ENCODE measurements around the gene RBP2.

Gene RBP2

DNA sequence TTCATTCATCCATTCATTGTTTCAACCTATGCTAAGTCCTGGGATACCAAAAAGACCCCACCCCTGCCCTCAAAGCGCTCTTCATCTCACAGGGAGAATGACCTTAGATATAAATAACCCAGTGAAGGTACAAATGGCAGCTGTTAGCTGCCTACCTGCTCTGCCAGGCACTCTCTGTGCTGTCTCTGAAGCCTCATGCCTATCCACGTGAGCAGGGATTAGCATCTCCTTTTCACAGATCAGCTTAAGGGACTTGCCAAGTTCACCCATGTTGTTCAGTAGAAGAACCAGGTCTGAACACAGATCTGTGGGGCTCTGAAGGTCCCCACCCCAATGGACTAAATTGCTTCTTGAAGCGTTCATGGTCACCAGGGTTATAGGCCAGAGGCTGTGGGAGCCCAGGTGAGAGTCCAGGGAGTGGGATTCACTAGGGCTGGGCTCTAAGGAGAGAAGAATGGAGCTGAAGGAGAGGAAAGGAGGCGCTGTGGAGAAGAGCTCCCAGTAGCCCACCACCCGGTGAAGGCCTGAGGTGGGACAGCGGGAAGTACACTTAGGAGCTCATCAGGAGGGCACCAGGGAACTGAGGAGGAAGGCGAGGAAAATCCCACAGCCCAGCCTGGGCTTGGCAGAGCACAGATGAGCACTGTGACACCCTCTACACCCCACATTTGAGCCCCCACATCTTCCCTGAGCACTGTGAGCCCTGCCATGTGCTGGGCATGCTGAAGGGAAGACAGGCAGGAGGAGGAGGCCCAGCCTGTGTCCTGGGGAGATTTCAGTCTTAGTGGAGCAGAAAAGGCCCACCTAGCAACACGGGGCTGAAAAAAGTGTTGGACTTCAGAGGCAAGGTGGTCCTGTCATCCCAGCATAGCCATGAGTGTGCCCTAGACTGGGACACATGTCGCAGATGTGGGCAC is 42.9 kb upstream of the RBP2 start:
- H3K4ac ChIP-seq (ENCODE audit: low read depth, low read length): no peak overlapping the region
- H3K79me1 ChIP-seq (ENCODE audit: low read length): no peaks in the 10 kb centered on the region
- no peak overlapping the region for H2BK5ac ChIP-seq (ENCODE audit: low read depth, low read length, poor library complexity)
- no peak overlapping the region for H4K8ac ChIP-seq (ENCODE audit: low read depth, low read length)
- H3K4me1 ChIP-seq (ENCODE audit: control insufficient read depth in 1 of 2, insufficient read depth in 2 of 2, low read length in 2 of 2): no peaks in the 10 kb centered on the region
- H3K23ac ChIP-seq (ENCODE audit: low read length): no peak overlapping the region
- no peak overlapping the region for H4K12ac ChIP-seq (ENCODE audit: low read depth, low read length)
- no peak for DNase-seq
- H2AFZ ChIP-seq (ENCODE audit: insufficient read depth, low read length, poor library complexity): no peak overlapping the region
- WGBS (ENCODE audit: extremely low coverage, insufficient coverage, insufficient read length): no CpG with 5 or more reads among the region's 9 CpGs
- no peak overlapping the region for H3K14ac ChIP-seq (ENCODE audit: low read length)
- H3K4me2 ChIP-seq (ENCODE audit: low read length): no peak overlapping the region
- H3K27ac ChIP-seq (ENCODE audit: low read depth, low read length): no peak overlapping the region
- no peaks in the 10 kb centered on the region for H3K36me3 ChIP-seq (ENCODE audit: control insufficient read depth in 1 of 2, insufficient read depth in 2 of 2, low read length in 2 of 2)
- H3K18ac ChIP-seq (ENCODE audit: low read length): no peak overlapping the region
- no peak overlapping the region for H2BK12ac ChIP-seq (ENCODE audit: low read length)
- no peak overlapping the region for H4K91ac ChIP-seq (ENCODE audit: low read depth, low read length)
- H3K27me3 ChIP-seq (ENCODE audit: insufficient read depth, low read length): no peaks in the 10 kb centered on the region
- H3K79me2 ChIP-seq (ENCODE audit: control insufficient read depth, insufficient read depth, low read length, poor library complexity): no peaks in the 10 kb centered on the region
- no peak overlapping the region for H3K4me3 ChIP-seq (ENCODE audit: low read depth, low read length)
- H3K9ac ChIP-seq (ENCODE audit: low read length): no peak overlapping the region
- no peaks in the 10 kb centered on the region for H3K9me3 ChIP-seq (ENCODE audit: insufficient read depth, low read depth, low read length)
- no peak overlapping the region for H2AK5ac ChIP-seq (ENCODE audit: low read length)
- no peak overlapping the region for H2BK120ac ChIP-seq (ENCODE audit: insufficient read depth, low read length, poor library complexity)

DNA sequence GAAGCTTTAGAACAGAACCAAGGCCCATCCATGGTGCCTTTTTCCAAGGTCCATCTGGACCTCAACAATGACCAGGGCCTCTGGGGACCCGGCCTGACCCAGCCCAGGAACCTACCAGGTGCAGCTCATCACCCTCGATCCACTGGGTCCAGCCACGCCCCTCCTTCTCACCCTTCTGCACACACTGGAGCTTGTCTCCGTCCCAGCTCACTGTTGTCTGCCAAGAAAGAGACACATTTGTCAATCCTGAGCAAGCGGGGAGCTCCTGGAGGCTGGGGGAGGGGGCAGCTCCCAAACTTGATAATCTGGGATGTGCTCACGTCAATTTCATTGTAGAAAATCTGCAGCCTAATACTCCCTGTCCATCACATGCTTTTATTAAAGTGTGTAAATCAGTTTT is 42.0 kb upstream of the RBP2 start:
- no peak overlapping the region for H3K23ac ChIP-seq (ENCODE audit: low read length)
- no peaks in the 10 kb centered on the region for H3K27me3 ChIP-seq (ENCODE audit: insufficient read depth, low read length)
- no CpG with 5 or more reads among the region's 6 CpGs for WGBS (ENCODE audit: extremely low coverage, insufficient coverage, insufficient read length)
- no peak overlapping the region for H3K4me3 ChIP-seq (ENCODE audit: low read depth, low read length)
- H3K36me3 ChIP-seq (ENCODE audit: control insufficient read depth in 1 of 2, insufficient read depth in 2 of 2, low read length in 2 of 2): no peaks in the 10 kb centered on the region
- H2BK120ac ChIP-seq (ENCODE audit: insufficient read depth, low read length, poor library complexity): no peak overlapping the region
- no peak overlapping the region for H4K12ac ChIP-seq (ENCODE audit: low read depth, low read length)
- H3K9me3 ChIP-seq (ENCODE audit: insufficient read depth, low read depth, low read length): no peaks in the 10 kb centered on the region
- no peak overlapping the region for H3K9ac ChIP-seq (ENCODE audit: low read length)
- no peak overlapping the region for H2BK12ac ChIP-seq (ENCODE audit: low read length)
- no peaks in the 10 kb centered on the region for H3K79me2 ChIP-seq (ENCODE audit: control insufficient read depth, insufficient read depth, low read length, poor library complexity)
- no peaks in the 10 kb centered on the region for H3K79me1 ChIP-seq (ENCODE audit: low read length)
- no peak overlapping the region for H2BK5ac ChIP-seq (ENCODE audit: low read depth, low read length, poor library complexity)
- H3K14ac ChIP-seq (ENCODE audit: low read length): no peak overlapping the region
- no peaks in the 10 kb centered on the region for H3K4me1 ChIP-seq (ENCODE audit: control insufficient read depth in 1 of 2, insufficient read depth in 2 of 2, low read length in 2 of 2)
- H4K8ac ChIP-seq (ENCODE audit: low read depth, low read length): no peak overlapping the region
- no peak overlapping the region for H3K27ac ChIP-seq (ENCODE audit: low read depth, low read length)
- H2AFZ ChIP-seq (ENCODE audit: insufficient read depth, low read length, poor library complexity): no peak overlapping the region
- no peak overlapping the region for H4K91ac ChIP-seq (ENCODE audit: low read depth, low read length)
- H3K4me2 ChIP-seq (ENCODE audit: low read length): no peak overlapping the region
- DNase-seq: no peak
- H3K18ac ChIP-seq (ENCODE audit: low read length): no peak overlapping the region
- H3K4ac ChIP-seq (ENCODE audit: low read depth, low read length): no peak overlapping the region
- no peak overlapping the region for H2AK5ac ChIP-seq (ENCODE audit: low read length)

DNA sequence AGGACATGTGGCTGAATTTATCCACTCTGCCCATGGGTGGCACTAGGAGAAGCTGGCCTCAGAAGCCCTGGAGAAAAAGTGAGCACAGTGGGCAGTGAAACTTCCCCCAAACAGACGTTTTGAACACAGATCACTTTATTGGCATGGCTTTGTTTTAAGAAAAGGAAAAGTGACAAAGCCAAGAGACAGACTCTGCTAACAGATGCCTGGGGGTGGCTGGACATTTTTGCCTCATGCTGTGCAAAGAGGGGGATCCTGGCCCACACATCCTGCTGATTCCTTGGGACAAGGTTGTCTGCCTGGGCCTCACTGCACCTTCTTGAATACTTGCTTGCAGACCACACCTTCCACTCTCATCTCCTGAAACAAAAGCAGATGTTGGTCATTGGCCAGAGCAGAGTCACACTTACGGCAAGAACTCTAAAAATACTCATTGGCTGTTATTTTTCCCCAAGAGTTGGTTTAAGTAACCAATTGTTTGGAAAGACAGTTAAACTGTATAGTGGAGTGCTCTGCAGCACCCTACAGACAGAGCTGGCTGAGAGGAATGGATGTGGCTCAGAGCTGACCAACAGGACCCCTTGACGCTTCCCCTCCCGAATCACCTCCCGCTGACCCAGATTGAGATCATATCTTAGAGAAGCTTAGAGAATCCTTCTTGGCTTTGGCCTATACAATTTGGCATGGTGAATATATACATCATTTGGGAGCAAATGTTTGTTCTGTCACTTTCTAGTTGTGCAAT is 41.2 kb upstream of the RBP2 start:
- Histone ChIP-seq H3K14ac (ENCODE audit: low read length) (no peak overlapping the region), H2BK5ac (ENCODE audit: low read depth, low read length, poor library complexity) (no peak overlapping the region), H2BK120ac (ENCODE audit: insufficient read depth, low read length, poor library complexity) (no peak overlapping the region), H3K36me3 (ENCODE audit: control insufficient read depth in 1 of 2, insufficient read depth in 2 of 2, low read length in 2 of 2) (no peaks in the 10 kb centered on the region), H3K4me3 (ENCODE audit: low read depth, low read length) (no peak overlapping the region), H3K18ac (ENCODE audit: low read length) (no peak overlapping the region), H4K91ac (ENCODE audit: low read depth, low read length) (no peak overlapping the region), H3K79me2 (ENCODE audit: control insufficient read depth, insufficient read depth, low read length, poor library complexity) (no peaks in the 10 kb centered on the region), H3K9me3 (ENCODE audit: insufficient read depth, low read depth, low read length) (no peaks in the 10 kb centered on the region), H3K4me1 (ENCODE audit: control insufficient read depth in 1 of 2, insufficient read depth in 2 of 2, low read length in 2 of 2) (no peaks in the 10 kb centered on the region), H3K4me2 (ENCODE audit: low read length) (no peak overlapping the region), H2AK5ac (ENCODE audit: low read length) (no peak overlapping the region), H3K27ac (ENCODE audit: low read depth, low read length) (no peak overlapping the region), H2AFZ (ENCODE audit: insufficient read depth, low read length, poor library complexity) (no peak overlapping the region), H3K4ac (ENCODE audit: low read depth, low read length) (no peak overlapping the region), H3K79me1 (ENCODE audit: low read length) (no peaks in the 10 kb centered on the region), H3K9ac (ENCODE audit: low read length) (no peak overlapping the region), H3K27me3 (ENCODE audit: insufficient read depth, low read length) (no peaks in the 10 kb centered on the region), H3K23ac (ENCODE audit: low read length) (no peak overlapping the region), H4K12ac (ENCODE audit: low read depth, low read length) (no peak overlapping the region), H4K8ac (ENCODE audit: low read depth, low read length) (no peak overlapping the region), H2BK12ac (ENCODE audit: low read length) (no peak overlapping the region)
- WGBS (ENCODE audit: extremely low coverage, insufficient coverage, insufficient read length): no CpG with 5 or more reads among the region's 5 CpGs
- DNase-seq: no peak

DNA sequence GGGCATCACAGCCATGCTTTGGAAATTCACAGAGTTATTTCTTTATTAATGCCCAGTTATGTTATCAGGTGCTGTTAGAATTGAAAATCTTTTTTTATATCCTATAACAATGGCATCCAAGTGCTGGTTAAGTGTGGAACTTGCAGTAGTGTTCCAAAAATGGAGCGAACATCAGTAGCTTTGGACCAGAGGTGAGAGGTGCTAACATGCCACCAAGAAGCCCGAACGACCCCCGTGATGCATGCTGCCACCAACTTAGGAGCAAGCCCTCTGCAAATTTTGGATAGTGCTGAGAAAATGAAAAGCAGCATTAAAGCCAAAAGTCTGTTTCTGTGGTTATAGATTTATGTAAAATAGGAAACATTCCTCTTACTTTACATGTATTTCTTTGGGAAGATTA is 38.4 kb upstream of the RBP2 start:
- DNase-seq: no peak
- Histone ChIP-seq H2BK12ac (ENCODE audit: low read length) (no peak overlapping the region), H2BK5ac (ENCODE audit: low read depth, low read length, poor library complexity) (no peak overlapping the region), H3K79me1 (ENCODE audit: low read length) (no peaks in the 10 kb centered on the region), H3K4me2 (ENCODE audit: low read length) (no peak overlapping the region), H2AK5ac (ENCODE audit: low read length) (no peak overlapping the region), H3K4me1 (ENCODE audit: control insufficient read depth in 1 of 2, insufficient read depth in 2 of 2, low read length in 2 of 2) (no peaks in the 10 kb centered on the region), H3K23ac (ENCODE audit: low read length) (no peak overlapping the region), H4K91ac (ENCODE audit: low read depth, low read length) (no peak overlapping the region), H3K9ac (ENCODE audit: low read length) (no peak overlapping the region), H4K8ac (ENCODE audit: low read depth, low read length) (no peak overlapping the region), H3K9me3 (ENCODE audit: insufficient read depth, low read depth, low read length) (peaks cover 3% of the 10 kb centered on the region), H4K12ac (ENCODE audit: low read depth, low read length) (no peak overlapping the region), H3K18ac (ENCODE audit: low read length) (no peak overlapping the region), H3K14ac (ENCODE audit: low read length) (no peak overlapping the region), H3K27me3 (ENCODE audit: insufficient read depth, low read length) (no peaks in the 10 kb centered on the region), H3K4me3 (ENCODE audit: low read depth, low read length) (no peak overlapping the region), H2BK120ac (ENCODE audit: insufficient read depth, low read length, poor library complexity) (no peak overlapping the region), H3K79me2 (ENCODE audit: control insufficient read depth, insufficient read depth, low read length, poor library complexity) (no peaks in the 10 kb centered on the region), H3K36me3 (ENCODE audit: control insufficient read depth in 1 of 2, insufficient read depth in 2 of 2, low read length in 2 of 2) (no peaks in the 10 kb centered on the region), H2AFZ (ENCODE audit: insufficient read depth, low read length, poor library complexity) (no peak overlapping the region), H3K4ac (ENCODE audit: low read depth, low read length) (no peak overlapping the region), H3K27ac (ENCODE audit: low read depth, low read length) (no peak overlapping the region)
- no CpG with 5 or more reads among the region's 4 CpGs for WGBS (ENCODE audit: extremely low coverage, insufficient coverage, insufficient read length)

Data from trophoblast cell (in vitro differentiated cells and primary cell).